ENCODE data around the gene DDC. TPM values are rescaled to one million over a fixed set of nuclear protein-coding genes. Genes with fewer than 3 reads are reported as not detected.

Gene DDC
- total RNA-seq, 2 donors from 2014 or later: 0.85 TPM; not detected in 1

DNA sequence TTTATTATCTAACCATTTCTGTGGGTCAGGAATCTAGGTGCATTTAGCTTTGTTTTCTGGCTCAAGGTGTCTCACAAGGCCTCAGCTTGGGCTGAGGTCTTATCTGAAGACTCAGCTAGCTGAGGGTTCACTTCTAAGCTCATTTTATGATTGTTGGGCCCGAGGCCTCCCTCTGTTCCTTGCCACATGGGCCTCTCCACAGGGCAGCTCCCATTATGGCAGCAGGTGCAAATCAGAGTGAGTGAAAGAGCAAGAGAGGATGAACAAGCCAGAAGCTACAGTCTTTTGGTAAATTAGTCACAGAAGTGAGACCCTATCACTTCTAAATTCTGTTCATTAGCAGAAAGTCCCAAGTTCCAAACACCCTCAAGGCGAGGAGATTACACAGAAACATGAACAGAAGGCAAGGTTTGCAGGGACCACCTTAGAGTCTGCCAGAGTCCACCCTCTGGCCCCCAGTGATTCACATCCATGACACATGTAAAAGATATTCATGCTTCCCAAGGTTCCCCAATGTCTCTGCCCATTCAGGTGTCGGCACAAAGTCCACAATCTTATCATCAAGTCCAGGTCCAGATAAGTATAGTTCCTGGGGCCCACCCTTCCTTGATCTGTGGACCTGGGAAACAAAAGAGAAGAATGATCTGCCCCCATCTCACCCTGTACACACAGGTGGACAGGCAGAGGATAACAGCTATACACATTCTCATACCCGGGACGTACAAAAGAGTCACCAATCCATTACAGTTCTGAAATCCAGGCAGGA lies 138.7 kb downstream of the DDC start:
- DNase-seq (ENCODE audit: low spot score) (no peak), ATAC-seq (ENCODE audit: insufficient number of reproducible peaks, low FRiP score, low read depth) (no peak)
- H3K27me3 ChIP-seq (replicated peaks; ENCODE audit: insufficient read depth): no peaks in the 10 kb centered on the region
- H3K36me3 ChIP-seq: no peaks in the 10 kb centered on the region
- TF ChIP-seq, protein P1, sequence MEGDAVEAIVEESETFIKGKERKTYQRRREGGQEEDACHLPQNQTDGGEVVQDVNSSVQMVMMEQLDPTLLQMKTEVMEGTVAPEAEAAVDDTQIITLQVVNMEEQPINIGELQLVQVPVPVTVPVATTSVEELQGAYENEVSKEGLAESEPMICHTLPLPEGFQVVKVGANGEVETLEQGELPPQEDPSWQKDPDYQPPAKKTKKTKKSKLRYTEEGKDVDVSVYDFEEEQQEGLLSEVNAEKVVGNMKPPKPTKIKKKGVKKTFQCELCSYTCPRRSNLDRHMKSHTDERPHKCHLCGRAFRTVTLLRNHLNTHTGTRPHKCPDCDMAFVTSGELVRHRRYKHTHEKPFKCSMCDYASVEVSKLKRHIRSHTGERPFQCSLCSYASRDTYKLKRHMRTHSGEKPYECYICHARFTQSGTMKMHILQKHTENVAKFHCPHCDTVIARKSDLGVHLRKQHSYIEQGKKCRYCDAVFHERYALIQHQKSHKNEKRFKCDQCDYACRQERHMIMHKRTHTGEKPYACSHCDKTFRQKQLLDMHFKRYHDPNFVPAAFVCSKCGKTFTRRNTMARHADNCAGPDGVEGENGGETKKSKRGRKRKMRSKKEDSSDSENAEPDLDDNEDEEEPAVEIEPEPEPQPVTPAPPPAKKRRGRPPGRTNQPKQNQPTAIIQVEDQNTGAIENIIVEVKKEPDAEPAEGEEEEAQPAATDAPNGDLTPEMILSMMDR (IDR thresholded peaks at IDR 0.05): no peak
- no peak overlapping the region for H3K27ac ChIP-seq
- H3K9me3 ChIP-seq: no peaks in the 10 kb centered on the region
- no peak overlapping the region for H3K4me3 ChIP-seq
- H3K4me1 ChIP-seq (ENCODE audit: control insufficient read depth in 1 of 2, low read depth in 2 of 2): no peaks in the 10 kb centered on the region

DNA sequence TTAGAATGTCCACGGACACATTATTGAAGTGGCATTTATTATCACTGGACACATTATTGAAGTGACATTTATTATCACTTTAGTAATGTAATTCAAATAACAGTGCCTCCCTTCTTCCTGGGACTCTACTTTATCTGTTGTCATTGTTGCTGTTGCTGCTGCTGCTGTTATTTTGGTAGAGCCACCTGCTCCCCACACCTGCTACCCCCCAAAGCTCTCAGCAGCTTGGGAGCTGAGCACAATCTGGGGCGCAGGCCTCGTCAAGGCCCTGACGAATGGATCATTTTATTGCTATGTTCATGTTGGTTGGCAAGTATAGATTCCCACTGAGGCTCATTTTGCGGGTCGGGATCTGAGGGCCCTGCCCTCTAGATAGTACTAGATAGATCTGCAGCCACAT lies 139.9 kb downstream of the DDC start:
- ATAC-seq (ENCODE audit: insufficient number of reproducible peaks, low FRiP score, low read depth): no peak
- TF ChIP-seq, protein P1 (IDR thresholded peaks at IDR 0.05): no peak

DNA sequence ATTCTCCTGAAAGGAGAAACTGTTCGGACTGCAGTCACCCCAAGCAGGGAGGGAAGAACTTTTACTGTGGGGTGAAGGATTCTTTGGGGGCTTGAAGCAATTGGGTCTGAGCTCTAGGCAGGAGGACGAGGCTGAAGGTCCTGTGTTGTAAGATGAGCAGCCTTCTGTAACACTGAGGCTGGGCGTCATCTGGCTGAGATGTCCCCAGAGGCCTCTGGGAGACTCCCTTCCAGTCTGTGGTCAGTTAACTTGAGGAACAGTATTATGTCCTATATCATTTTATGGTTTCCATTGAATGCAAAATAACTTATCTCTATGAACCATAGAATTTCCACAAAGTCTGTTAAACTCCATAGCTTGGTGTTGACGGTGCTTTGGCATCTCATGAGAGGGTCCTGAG lies 141.3 kb downstream of the DDC start:
- Histone ChIP-seq H3K9me3 (no peaks in the 10 kb centered on the region), H3K27me3 (replicated peaks; ENCODE audit: insufficient read depth) (no peaks in the 10 kb centered on the region), H3K36me3 (no peaks in the 10 kb centered on the region), H3K4me3 (no peak overlapping the region), H3K4me1 (ENCODE audit: control insufficient read depth in 1 of 2, low read depth in 2 of 2) (no peaks in the 10 kb centered on the region), H3K27ac (no peak overlapping the region)
- TF ChIP-seq, protein P1 (IDR thresholded peaks at IDR 0.05): no peak
- no peak for ATAC-seq (ENCODE audit: insufficient number of reproducible peaks, low FRiP score, low read depth)
- no peak for DNase-seq (ENCODE audit: low spot score)

More for the DNA sequence above, 139.9 kb downstream of the DDC start:
- H3K4me1 ChIP-seq (ENCODE audit: control insufficient read depth in 1 of 2, low read depth in 2 of 2): no peaks in the 10 kb centered on the region
- no peak overlapping the region for H3K4me3 ChIP-seq
- DNase-seq (ENCODE audit: low spot score): no peak
- H3K27me3 ChIP-seq (replicated peaks; ENCODE audit: insufficient read depth): no peaks in the 10 kb centered on the region
- H3K27ac ChIP-seq: no peak overlapping the region
- H3K36me3 ChIP-seq: no peaks in the 10 kb centered on the region
- H3K9me3 ChIP-seq: no peaks in the 10 kb centered on the region

DNA sequence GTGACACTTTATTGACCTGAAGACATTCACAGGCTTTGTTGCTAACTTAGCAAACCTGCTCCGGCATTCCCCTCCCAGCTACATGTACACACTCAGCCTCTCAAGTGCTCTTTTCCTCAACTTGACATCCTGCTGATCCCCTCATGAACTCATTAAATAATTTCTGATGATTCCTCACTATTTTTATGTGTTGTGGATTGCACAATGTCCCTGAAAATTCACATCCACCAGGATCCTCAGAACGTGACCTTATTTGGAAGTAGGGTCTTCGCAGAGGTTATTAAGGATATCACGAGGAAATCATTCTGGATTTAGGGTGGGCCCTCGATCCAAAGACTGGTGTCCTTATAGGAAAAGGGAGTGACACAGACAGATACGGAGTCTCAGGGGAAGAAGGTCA lies 142.3 kb downstream of the DDC start:
- H3K9me3 ChIP-seq: no peaks in the 10 kb centered on the region
- ATAC-seq (ENCODE audit: insufficient number of reproducible peaks, low FRiP score, low read depth) (no peak), DNase-seq (ENCODE audit: low spot score) (no peak)
- H3K27me3 ChIP-seq (replicated peaks; ENCODE audit: insufficient read depth): no peaks in the 10 kb centered on the region
- H3K36me3 ChIP-seq: no peaks in the 10 kb centered on the region
- TF ChIP-seq, protein P1 (IDR thresholded peaks at IDR 0.05): no peak
- no peak overlapping the region for H3K4me3 ChIP-seq
- no peaks in the 10 kb centered on the region for H3K4me1 ChIP-seq (ENCODE audit: control insufficient read depth in 1 of 2, low read depth in 2 of 2)
- H3K27ac ChIP-seq: no peak overlapping the region

DNA sequence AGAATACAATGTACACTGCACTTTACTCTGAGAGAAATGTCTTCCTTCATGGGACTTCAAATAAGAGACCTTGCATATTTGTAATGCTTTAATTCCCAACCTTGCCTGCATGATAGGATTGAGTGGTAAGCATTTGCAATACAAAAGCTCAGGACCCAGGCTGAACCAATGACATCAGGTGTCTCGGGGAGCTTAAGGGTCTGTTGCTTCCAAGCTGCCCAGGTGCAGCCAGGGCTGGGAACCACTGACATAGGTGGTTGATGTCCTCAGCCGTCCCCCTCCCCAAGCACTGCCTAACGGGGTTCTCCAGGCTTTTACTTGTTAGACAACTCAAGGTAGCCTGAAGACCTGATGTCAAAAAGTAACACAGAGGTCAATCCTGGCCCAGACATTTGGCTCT lies 144.2 kb downstream of the DDC start:
- Histone ChIP-seq H3K27me3 (replicated peaks; ENCODE audit: insufficient read depth) (no peaks in the 10 kb centered on the region), H3K9me3 (no peaks in the 10 kb centered on the region), H3K36me3 (no peaks in the 10 kb centered on the region), H3K4me1 (ENCODE audit: control insufficient read depth in 1 of 2, low read depth in 2 of 2) (no peaks in the 10 kb centered on the region), H3K4me3 (no peak overlapping the region), H3K27ac (no peak overlapping the region)
- TF ChIP-seq, protein P1 (IDR thresholded peaks at IDR 0.05): no peak
- no peak for ATAC-seq (ENCODE audit: insufficient number of reproducible peaks, low FRiP score, low read depth)
- DNase-seq (ENCODE audit: low spot score): no peak

All from thoracic aorta (tissue), 2 donors.